Middle frontal gyrus (tissue), 1 donor: ENCODE results near the gene AK5.
"Not testable (repeated sequence)": the region's sequence is repeated elsewhere in the genome, so short reads cannot be mapped to it uniquely, and the experiment has no call there.

Experiments used
- DNase-seq: peaks from one replicate; pipeline ENCODE4 v3.0.0-alpha.2; 2015; ENCODE audit warnings: low spot score; ENCODE audit errors: extremely low spot score

Gene AK5

GRCh38 chr1:77487631-77488030 lies 205.8 kb downstream of the AK5 start:
- no peak for DNase-seq

GRCh38 chr1:77489910-77490309 lies 208.1 kb downstream of the AK5 start:
- no peak for DNase-seq

- DNase-seq: no peak
Measured at GRCh38 chr1:77494026-77494425, 212.2 kb downstream of the AK5 start.

GRCh38 chr1:77498918-77499317 lies 217.1 kb downstream of the AK5 start:
- DNase-seq: no peak

- no peak for DNase-seq
Measured at GRCh38 chr1:77499466-77499865, 217.6 kb downstream of the AK5 start.

GRCh38 chr1:77504986-77505385 lies 223.2 kb downstream of the AK5 start:
- no peak for DNase-seq

- DNase-seq: no peak
Measured at GRCh38 chr1:77506771-77507170, 225.0 kb downstream of the AK5 start.

- no peak for DNase-seq
Measured at GRCh38 chr1:77509051-77509492, 227.3 kb downstream of the AK5 start.

GRCh38 chr1:77509898-77510297 lies 228.1 kb downstream of the AK5 start:
- DNase-seq: no peak

GRCh38 chr1:77511440-77511840 lies 229.6 kb downstream of the AK5 start:
- DNase-seq: no peak

GRCh38 chr1:77512650-77513049 lies 230.8 kb downstream of the AK5 start:
- DNase-seq: not testable (repeated sequence)

GRCh38 chr1:77513839-77514763 lies 232.3 kb downstream of the AK5 start:
- DNase-seq: peak; percentile 71

GRCh38 chr1:77514921-77515776 lies 233.3 kb downstream of the AK5 start:
- DNase-seq: no peak

- no peak for DNase-seq
Measured at GRCh38 chr1:77516106-77516505, 234.3 kb downstream of the AK5 start.

GRCh38 chr1:77524038-77524437 lies 242.2 kb downstream of the AK5 start:
- DNase-seq: no peak

- not testable (repeated sequence) for DNase-seq
Measured at GRCh38 chr1:77531149-77531548, 249.3 kb downstream of the AK5 start.

- DNase-seq: not testable (repeated sequence)
Measured at GRCh38 chr1:77531596-77532280, 249.9 kb downstream of the AK5 start.

- DNase-seq: no peak
Measured at GRCh38 chr1:77532641-77533040, 250.8 kb downstream of the AK5 start.

GRCh38 chr1:77533660-77534305 lies 252.0 kb downstream of the AK5 start:
- DNase-seq: peak; percentile 72

GRCh38 chr1:77534456-77534855 lies 252.6 kb downstream of the AK5 start:
- DNase-seq: no peak

- no peak for DNase-seq
Measured at GRCh38 chr1:77536813-77537212, 255.0 kb downstream of the AK5 start.
